ENCODE results near the gene PSMD2. TPM values are rescaled to one million over a fixed set of nuclear protein-coding genes. Genes with fewer than 3 reads are reported as not detected.

PSMD2 gene
- total RNA-seq, 1 donor = 364 TPM

- no peak for DNase-seq (ENCODE audit: low read depth)
- TF ChIP-seq CTCF (IDR thresholded peaks at IDR 0.05; ENCODE audit: insufficient read depth, low read depth, low read length) = no peak
- no peak overlapping the region for H3K4me3 ChIP-seq (ENCODE audit: low read depth, low read length)
These were observed 50.8 kb downstream of the PSMD2 start for GRCh38 chr3:184349563-184350470.

GRCh38 chr3:184350618-184351017 is 51.6 kb downstream of the PSMD2 start:
- no peak overlapping the region for H3K4me3 ChIP-seq (ENCODE audit: low read depth, low read length)
- no peak for TF ChIP-seq CTCF (IDR thresholded peaks at IDR 0.05; ENCODE audit: insufficient read depth, low read depth, low read length)
- no peak for DNase-seq (ENCODE audit: low read depth)

- no peak for DNase-seq (ENCODE audit: low read depth)
- H3K4me3 ChIP-seq (ENCODE audit: low read depth, low read length) = no peak overlapping the region
- no peak for TF ChIP-seq CTCF (IDR thresholded peaks at IDR 0.05; ENCODE audit: insufficient read depth, low read depth, low read length)
These were observed 52.6 kb downstream of the PSMD2 start for GRCh38 chr3:184351511-184352148.

- DNase-seq (ENCODE audit: low read depth) = no peak
- TF ChIP-seq CTCF (IDR thresholded peaks at IDR 0.05; ENCODE audit: insufficient read depth, low read depth, low read length) = no peak
These were observed 53.2 kb downstream of the PSMD2 start for GRCh38 chr3:184352149-184352785.

GRCh38 chr3:184352897-184353545 is 54.0 kb downstream of the PSMD2 start:
- no peak for DNase-seq (ENCODE audit: low read depth)
- no peak overlapping the region for H3K4me3 ChIP-seq (ENCODE audit: low read depth, low read length)
- no peak for TF ChIP-seq CTCF (IDR thresholded peaks at IDR 0.05; ENCODE audit: insufficient read depth, low read depth, low read length)

More at GRCh38 chr3:184352149-184352785, 53.2 kb downstream of the PSMD2 start:
- H3K4me3 ChIP-seq (ENCODE audit: low read depth, low read length) = no peak overlapping the region

GRCh38 chr3:184353546-184353941 is 54.5 kb downstream of the PSMD2 start:
- DNase-seq (ENCODE audit: low read depth) = no peak
- no peak overlapping the region for H3K4me3 ChIP-seq (ENCODE audit: low read depth, low read length)
- no peak for TF ChIP-seq CTCF (IDR thresholded peaks at IDR 0.05; ENCODE audit: insufficient read depth, low read depth, low read length)

All from fibroblast of villous mesenchyme (primary cell).